ENCODE results near the gene ROR1.
"Not testable (repeated sequence)": the region's sequence is repeated elsewhere in the genome, so short reads cannot be mapped to it uniquely, and the experiment has no call there.

Gene ROR1

GRCh38 chr1:64062529-64062928, 288.7 kb downstream of the ROR1 start:
- DNase-seq (ENCODE audit: low read depth) = no peak

GRCh38 chr1:64062941-64063581, 289.2 kb downstream of the ROR1 start:
- DNase-seq (ENCODE audit: low read depth) = no peak

GRCh38 chr1:64065571-64065970, 291.8 kb downstream of the ROR1 start:
- no peak for DNase-seq (ENCODE audit: low read depth)

GRCh38 chr1:64072089-64072793, 298.4 kb downstream of the ROR1 start:
- DNase-seq (ENCODE audit: low read depth) = no peak

GRCh38 chr1:64073705-64074104, 299.9 kb downstream of the ROR1 start:
- no peak for DNase-seq (ENCODE audit: low read depth)

- DNase-seq (ENCODE audit: low read depth) = no peak
Measured at GRCh38 chr1:64074767-64075166, 300.9 kb downstream of the ROR1 start.

- DNase-seq (ENCODE audit: low read depth) = no peak
Measured at GRCh38 chr1:64077281-64077940, 303.6 kb downstream of the ROR1 start.

GRCh38 chr1:64080941-64081562, 307.2 kb downstream of the ROR1 start:
- no peak for DNase-seq (ENCODE audit: low read depth)

GRCh38 chr1:64082459-64082858, 308.6 kb downstream of the ROR1 start:
- no peak for DNase-seq (ENCODE audit: low read depth)

GRCh38 chr1:64084451-64084850, 310.6 kb downstream of the ROR1 start:
- DNase-seq (ENCODE audit: low read depth) = no peak

GRCh38 chr1:64087768-64088167, 314.0 kb downstream of the ROR1 start:
- no peak for DNase-seq (ENCODE audit: low read depth)

- no peak for DNase-seq (ENCODE audit: low read depth)
Measured at GRCh38 chr1:64090436-64090835, 316.6 kb downstream of the ROR1 start.

GRCh38 chr1:64092851-64093371, 319.1 kb downstream of the ROR1 start:
- no peak for DNase-seq (ENCODE audit: low read depth)

- DNase-seq (ENCODE audit: low read depth) = no peak
Measured at GRCh38 chr1:64093941-64094340, 320.1 kb downstream of the ROR1 start.

GRCh38 chr1:64095832-64096231, 322.0 kb downstream of the ROR1 start:
- DNase-seq (ENCODE audit: low read depth) = no peak

GRCh38 chr1:64097859-64098258, 324.0 kb downstream of the ROR1 start:
- no peak for DNase-seq (ENCODE audit: low read depth)

- DNase-seq (ENCODE audit: low read depth) = no peak
Measured at GRCh38 chr1:64098436-64098835, 324.6 kb downstream of the ROR1 start.

- no peak for DNase-seq (ENCODE audit: low read depth)
Measured at GRCh38 chr1:64098846-64099582, 325.2 kb downstream of the ROR1 start.

GRCh38 chr1:64100791-64101190, 327.0 kb downstream of the ROR1 start:
- no peak for DNase-seq (ENCODE audit: low read depth)

GRCh38 chr1:64104585-64104984, 330.8 kb downstream of the ROR1 start:
- not testable (repeated sequence) for DNase-seq (ENCODE audit: low read depth)

GRCh38 chr1:64107118-64107519, 333.3 kb downstream of the ROR1 start:
- DNase-seq (ENCODE audit: low read depth) = no peak

GRCh38 chr1:64107632-64108031, 333.8 kb downstream of the ROR1 start:
- DNase-seq (ENCODE audit: low read depth) = no peak
